Tibial artery (tissue), 4 donors: ENCODE results near the gene NRXN2.

Experiments
- DNase-seq, 2 donors: peaks; one replicate each; pipeline ENCODE4 v3.0.0-alpha.2; 2019
- H3K27ac ChIP-seq, 2 donors: fragments of 200-600 bp; sonication (generic) in 1 of 2; 1 replicate in 1 of 2; 2 replicates in 1 of 2; pipeline ENCODE4 v1.5.1; 2018 to 2019; ENCODE audit warnings: mild to moderate bottlenecking in 1 of 2
- H3K27me3 ChIP-seq, 2 donors: fragments of 200-600 bp; sonication (generic) in 1 of 2; one replicate each; pipeline versions ENCODE4 v1.5.1 to v1.6.0; 2016 to 2019
- H3K36me3 ChIP-seq, 3 donors: fragments of 200-600 bp; sonication (generic) in 2 of 3; one replicate each; pipeline ENCODE4 v1.5.1; 2016 to 2019; ENCODE audit warnings: mild to moderate bottlenecking in 2 of 3
- H3K4me1 ChIP-seq, 4 donors: fragments of 200-600 bp; sonication (generic) in 2 of 4; 1 replicate in 3 of 4; 2 replicates in 1 of 4; pipeline ENCODE4 v1.5.1; 2016 to 2019
- H3K4me3 ChIP-seq, 2 donors: fragments of 200-600 bp; sonication (generic) in 1 of 2; 1 replicate in 1 of 2; 2 replicates in 1 of 2; pipeline ENCODE4 v1.5.1; 2018 to 2019; ENCODE audit warnings: mild to moderate bottlenecking in 2 of 2
- H3K9me3 ChIP-seq, 3 donors: fragments of 200-600 bp; sonication (generic) in 1 of 3; one replicate each; pipeline ENCODE4 v1.5.1; 2016 to 2019
- intact Hi-C: fragments of 100-400 bp; cut with DNase I; formaldehyde crosslinking; loops from one replicate; pipeline ENCODE4 v1.15.0; 2023; ENCODE audit warnings: low total_unique reads
- TF ChIP-seq, protein P1 (sequence below), 2 experiments: fragments of 200-600 bp in 1 of 2; fragments of 450-650 bp in 1 of 2; IDR thresholded peaks; one replicate each; pipeline ENCODE4 v1.5.1; 2017 to 2019; ENCODE audit warnings: antibody characterized with exemption in 2 of 2, mild to moderate bottlenecking in 1 of 2, moderate library complexity in 1 of 2

NRXN2 gene

DNA sequence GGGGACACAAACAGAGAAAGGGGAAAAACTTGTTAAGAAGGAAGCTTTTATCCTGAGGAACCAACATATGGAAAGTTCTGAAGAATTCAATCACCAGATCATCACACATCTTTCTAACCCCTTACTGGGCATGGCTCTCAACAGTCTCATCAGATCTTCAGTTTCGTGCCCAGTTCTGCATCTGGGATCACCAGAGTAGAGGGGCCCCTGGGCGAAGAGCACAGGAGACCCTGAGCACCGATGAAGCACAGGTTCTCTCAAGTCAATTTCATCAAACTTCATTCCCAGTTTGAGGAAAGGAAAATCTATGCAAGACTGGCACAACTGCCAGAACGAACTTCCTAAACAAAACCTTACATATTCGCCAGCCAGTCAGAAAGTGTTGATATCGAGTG is 45.3 kb upstream of the NRXN2 start:
- peak in 1 of 2 donors; percentile 3 for DNase-seq
- Histone ChIP-seq H3K4me3 (no peak overlapping the region), H3K4me1 (peaks cover 0 to 52% (median 37%) of the 10 kb centered on the region in 4 donors), H3K27ac (peak overlapping the region; percentile 49 to 60), H3K9me3 (no peaks in the 10 kb centered on the region), H3K27me3 (no peaks in the 10 kb centered on the region), H3K36me3 (peaks cover 97 to 100% (median 99%) of the 10 kb centered on the region in 3 donors)
- intact Hi-C loops, result no loop called here
- TF ChIP-seq, protein P1, sequence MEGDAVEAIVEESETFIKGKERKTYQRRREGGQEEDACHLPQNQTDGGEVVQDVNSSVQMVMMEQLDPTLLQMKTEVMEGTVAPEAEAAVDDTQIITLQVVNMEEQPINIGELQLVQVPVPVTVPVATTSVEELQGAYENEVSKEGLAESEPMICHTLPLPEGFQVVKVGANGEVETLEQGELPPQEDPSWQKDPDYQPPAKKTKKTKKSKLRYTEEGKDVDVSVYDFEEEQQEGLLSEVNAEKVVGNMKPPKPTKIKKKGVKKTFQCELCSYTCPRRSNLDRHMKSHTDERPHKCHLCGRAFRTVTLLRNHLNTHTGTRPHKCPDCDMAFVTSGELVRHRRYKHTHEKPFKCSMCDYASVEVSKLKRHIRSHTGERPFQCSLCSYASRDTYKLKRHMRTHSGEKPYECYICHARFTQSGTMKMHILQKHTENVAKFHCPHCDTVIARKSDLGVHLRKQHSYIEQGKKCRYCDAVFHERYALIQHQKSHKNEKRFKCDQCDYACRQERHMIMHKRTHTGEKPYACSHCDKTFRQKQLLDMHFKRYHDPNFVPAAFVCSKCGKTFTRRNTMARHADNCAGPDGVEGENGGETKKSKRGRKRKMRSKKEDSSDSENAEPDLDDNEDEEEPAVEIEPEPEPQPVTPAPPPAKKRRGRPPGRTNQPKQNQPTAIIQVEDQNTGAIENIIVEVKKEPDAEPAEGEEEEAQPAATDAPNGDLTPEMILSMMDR (IDR thresholded peaks at IDR 0.05), result no peak

DNA sequence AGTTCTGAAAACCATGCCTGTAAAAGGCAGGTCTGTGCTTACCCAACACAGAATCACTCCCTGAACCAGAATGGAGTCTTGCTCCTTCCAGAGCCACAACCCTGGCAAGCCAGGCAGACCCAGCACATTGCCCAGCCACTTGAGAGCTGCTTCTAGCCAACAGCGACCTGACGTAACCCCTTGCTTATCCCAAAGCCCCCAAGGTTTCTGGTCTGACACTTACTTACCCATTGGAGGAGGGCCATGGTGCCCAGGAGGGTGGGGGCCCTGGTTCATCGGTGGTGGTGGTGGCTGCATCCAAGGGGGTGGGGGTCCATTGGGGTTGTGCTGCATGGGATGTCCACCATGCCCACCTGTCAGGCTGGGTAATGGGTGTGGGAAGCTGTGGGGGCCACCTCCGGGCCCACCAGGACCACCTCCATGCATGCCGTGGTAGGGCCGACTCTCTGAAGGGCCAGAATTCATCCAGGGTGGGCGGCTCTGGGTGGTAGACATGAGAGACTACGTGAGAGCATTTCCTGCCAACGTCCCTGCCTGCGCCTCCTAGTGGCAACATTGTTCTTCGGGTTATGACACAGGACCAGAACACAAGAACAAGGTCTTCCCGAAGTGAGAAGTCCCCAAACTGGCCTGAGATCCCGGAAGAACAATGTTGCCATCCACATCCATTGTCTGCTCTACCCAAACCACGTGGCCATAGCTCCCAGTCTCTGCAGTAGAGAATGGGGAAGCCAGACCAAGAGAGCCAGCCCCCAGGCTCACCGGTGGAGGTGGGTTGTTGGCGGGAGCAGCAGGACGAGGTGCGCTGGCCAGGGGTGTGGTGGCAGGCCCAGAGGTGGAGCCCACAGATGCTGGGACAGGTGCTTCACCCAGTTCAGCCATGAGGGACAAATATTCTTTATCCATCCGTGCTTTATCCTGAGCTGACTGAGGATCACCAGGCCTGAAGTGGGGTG is 44.6 kb upstream of the NRXN2 start:
- peaks cover 0 to 52% (median 38%) of the 10 kb centered on the region in 4 donors for H3K4me1 ChIP-seq
- TF ChIP-seq, protein P1 (IDR thresholded peaks at IDR 0.05), result peak; percentile 68 to 73
- no peaks in the 10 kb centered on the region for H3K9me3 ChIP-seq
- H3K4me3 ChIP-seq, result no peak overlapping the region
- H3K27ac ChIP-seq, result peak overlapping the region; percentile 49 to 60
- H3K36me3 ChIP-seq, result peaks cover 90 to 99% (median 95%) of the 10 kb centered on the region in 3 donors
- no peaks in the 10 kb centered on the region for H3K27me3 ChIP-seq
- peak; percentile 71 to 76 for DNase-seq
- intact Hi-C loops, result no loop called here

DNA sequence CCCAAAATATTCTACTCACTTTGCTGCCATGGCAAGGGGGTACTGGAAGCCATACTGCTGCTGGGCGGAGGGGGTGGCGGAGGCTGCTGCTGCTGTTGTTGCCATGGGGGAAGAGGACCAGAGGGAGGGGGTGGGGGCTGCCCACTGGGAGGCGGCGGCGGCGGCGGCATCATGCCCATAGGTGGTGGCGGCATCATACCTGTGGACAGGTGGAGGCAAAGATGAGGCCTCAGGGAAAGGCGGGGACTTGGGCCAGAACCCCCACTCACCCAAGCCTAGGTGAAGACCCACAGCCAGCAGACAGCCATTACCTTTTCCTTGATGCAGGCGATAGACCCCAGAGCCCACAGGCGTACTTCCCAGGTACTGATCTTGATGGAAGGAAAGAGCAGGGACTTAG is 43.9 kb upstream of the NRXN2 start:
- TF ChIP-seq, protein P1 (IDR thresholded peaks at IDR 0.05), result no peak

DNA sequence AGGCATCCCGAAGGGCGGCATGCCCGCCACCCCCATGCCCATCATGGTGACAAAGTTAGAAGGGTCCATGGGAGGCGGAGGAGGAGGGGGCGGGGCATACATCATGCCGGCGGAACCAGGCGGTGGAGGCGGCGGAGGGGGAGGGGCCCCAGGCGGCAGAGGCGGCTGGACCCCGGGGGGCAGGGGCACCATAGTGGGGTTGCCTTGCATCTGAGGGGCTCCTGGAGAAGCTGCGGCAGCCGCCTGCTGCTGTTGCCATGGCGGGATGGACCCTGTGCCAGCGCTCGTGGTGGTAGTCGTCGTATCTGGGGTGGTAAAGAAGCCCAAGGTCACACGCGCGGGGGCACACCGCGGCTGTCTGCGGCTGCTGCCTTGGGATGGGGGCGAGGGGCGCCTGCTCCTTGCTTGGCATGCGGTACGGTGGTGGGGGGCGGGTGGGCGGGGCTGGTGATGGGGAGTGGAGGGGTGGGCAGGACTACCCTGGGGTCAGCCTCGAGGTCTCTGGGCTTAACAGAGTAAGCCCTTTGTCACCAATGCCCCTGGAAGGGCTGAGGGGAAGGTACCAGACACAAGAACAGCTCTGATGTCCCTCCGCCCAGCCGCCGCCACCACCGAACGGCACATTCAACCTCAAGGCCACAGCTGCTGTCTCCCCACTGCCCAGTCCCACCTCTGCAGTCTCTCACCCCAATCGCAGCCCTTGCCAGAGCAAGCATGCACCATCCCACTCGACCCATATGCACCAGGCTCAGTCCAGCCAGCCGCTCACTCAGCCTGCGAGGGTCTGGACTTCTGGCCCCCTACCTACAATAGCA is 43.1 kb upstream of the NRXN2 start:
- DNase-seq, result peak; percentile 20 to 67
- Histone ChIP-seq H3K4me1 (peaks cover 0 to 58% (median 40%) of the 10 kb centered on the region in 4 donors), H3K36me3 (peaks cover 74 to 87% (median 79%) of the 10 kb centered on the region in 3 donors), H3K4me3 (no peak overlapping the region), H3K9me3 (no peaks in the 10 kb centered on the region), H3K27ac (no peak overlapping the region), H3K27me3 (no peaks in the 10 kb centered on the region)
- TF ChIP-seq, protein P1 (IDR thresholded peaks at IDR 0.05), result no peak
- intact Hi-C loops, result no loop called here

More for the DNA sequence above, 43.9 kb upstream of the NRXN2 start:
- H3K27ac ChIP-seq, result peak overlapping the region; percentile 49 to 60
- H3K27me3 ChIP-seq, result no peaks in the 10 kb centered on the region
- peaks cover 83 to 96% (median 88%) of the 10 kb centered on the region in 3 donors for H3K36me3 ChIP-seq
- no peak overlapping the region for H3K4me3 ChIP-seq
- intact Hi-C loops, result no loop called here
- H3K4me1 ChIP-seq, result peaks cover 0 to 52% (median 41%) of the 10 kb centered on the region in 4 donors
- no peaks in the 10 kb centered on the region for H3K9me3 ChIP-seq
- peak; percentile 16 to 64 for DNase-seq

DNA sequence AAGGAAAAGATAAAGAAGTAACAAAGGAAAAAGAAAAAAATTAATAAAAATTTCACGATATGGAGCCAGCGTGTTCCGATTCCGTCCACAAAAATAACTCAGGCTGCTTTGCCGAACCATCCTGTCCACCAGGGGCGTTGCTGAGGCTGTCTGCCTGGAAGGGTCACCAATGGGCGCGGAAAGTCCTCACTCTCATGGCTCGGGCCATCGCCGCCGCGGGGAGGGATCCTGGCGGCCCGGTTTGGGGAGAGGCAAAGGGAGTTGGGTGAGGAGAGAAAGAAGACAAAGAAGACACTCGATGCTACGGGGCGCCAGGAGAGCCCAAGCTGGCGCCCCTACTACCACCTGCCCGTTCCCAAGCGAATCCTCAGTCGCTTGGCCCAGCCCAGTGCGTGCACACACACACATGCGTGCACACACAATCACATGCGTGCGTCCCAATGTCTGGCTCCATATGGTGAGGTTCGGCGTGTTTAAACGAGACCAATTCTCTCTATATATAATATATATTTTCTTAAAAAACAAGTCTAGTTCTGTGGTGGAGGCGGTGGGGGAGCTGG is 42.4 kb upstream of the NRXN2 start:
- Histone ChIP-seq H3K27ac (peak overlapping the region; percentile 61 to 93), H3K4me1 (peaks cover under 1 to 61% (median 45%) of the 10 kb centered on the region in 4 donors), H3K27me3 (no peaks in the 10 kb centered on the region), H3K36me3 (peaks cover 68 to 80% (median 73%) of the 10 kb centered on the region in 3 donors), H3K9me3 (no peaks in the 10 kb centered on the region), H3K4me3 (no peak overlapping the region)
- TF ChIP-seq, protein P1 (IDR thresholded peaks at IDR 0.05), result no peak
- intact Hi-C loops, result no loop called here
- peak; percentile 20 to 67 for DNase-seq
